HepG2 (cell line): ENCODE results near the gene PRSS53. TPM values are rescaled to one million over a fixed set of nuclear protein-coding genes. Genes with fewer than 3 reads are reported as not detected.

Experiments
- ATAC-seq: fragments of 200-7000 bp; cut with Tn5 transposase; 3 replicates; pipeline ENCODE4 v1.9.1; 2020; ENCODE audit warnings: mild to moderate bottlenecking, moderate library complexity
- BruUV-seq: library from RNA; stranded (reverse); fragments of 400-500 nt; replicated peaks from 2 replicates; lab custom pipeline; 2021; lab: Mats Ljungman, UMichigan
- CTCF ChIA-PET: fragments of 300-600 bp; formaldehyde crosslinking; extraction: SDS; loops from one replicate; lab custom pipeline; 2021; ENCODE audit warnings: low total read pairs, inconsistent platforms, low intra/inter-chr PET ratio; lab: Yijun Ruan, JAX
- POLR2A ChIA-PET: fragments of 350-600 bp; sonication (Branson Sonifier 250); formaldehyde crosslinking; loops from one replicate; lab custom pipeline; 2020; ENCODE audit warnings: antibody characterized with exemption, inconsistent platforms; lab: Yijun Ruan, JAX
- DNase-seq: peaks from one replicate; pipeline ENCODE4 v3.0.0-alpha.2; 2015; ENCODE audit warnings: low spot score
- FAIRE-seq: peaks from 3 replicates; lab custom pipeline; 2011; peaks lifted over from hg19 to GRCh38; lab: Jason Lieb, UNC
- H2AFZ ChIP-seq: one replicate; pipeline ENCODE4 v1.6.1; 2011; ENCODE audit warnings: low read length, inconsistent platforms
- H3K27ac ChIP-seq: fragments of 300-600 bp; 3 replicates; pipeline ENCODE4 v1.8.0; 2011; ENCODE audit warnings: mixed run types, mild to moderate bottlenecking, mixed read lengths, low read length, inconsistent platforms; ENCODE audit not compliant: insufficient read depth; ENCODE audit errors: extremely low read length
- H3K27me3 ChIP-seq, 2 experiments: fragments of 200-600 bp in 1 of 2; 2 replicates in 1 of 2; 3 replicates in 1 of 2; pipeline versions ENCODE4 v1.6.0 to v1.8.0; 2011; ENCODE audit warnings: low read length in 2 of 2, mild to moderate bottlenecking in 2 of 2, moderate library complexity in 2 of 2, inconsistent platforms in 1 of 2; ENCODE audit not compliant: insufficient read depth in 2 of 2, control insufficient read depth in 1 of 2
- H3K36me3 ChIP-seq, 2 experiments: fragments of 200-600 bp in 1 of 2; replicated peaks in 1 of 2; 2 replicates in 1 of 2; 3 replicates in 1 of 2; pipeline versions ENCODE4 v1.5.1 to v1.8.0; 2011; ENCODE audit warnings: low read length in 2 of 2, inconsistent platforms in 1 of 2; ENCODE audit not compliant: insufficient read depth in 2 of 2, control insufficient read depth in 1 of 2
- H3K4me1 ChIP-seq: 2 replicates; pipeline ENCODE4 v1.5.1; 2012; ENCODE audit warnings: low read length, inconsistent platforms; ENCODE audit not compliant: insufficient read depth
- H3K4me2 ChIP-seq: 2 replicates; pipeline ENCODE4 v1.6.0; 2011; ENCODE audit warnings: low read depth, low read length, inconsistent platforms
- H3K4me3 ChIP-seq, 3 experiments: fragments of 200-600 bp in 1 of 3; sonication (generic), shearing (Covaris generic) in 1 of 3; replicated peaks in 1 of 3; 2 replicates each; pipeline ENCODE4 v1.5.1; 2011 to 2016; ENCODE audit warnings: low read length in 3 of 3, inconsistent platforms in 2 of 3, low read depth in 2 of 3, mild to moderate bottlenecking in 2 of 3, control low read depth in 1 of 3, mixed read lengths in 1 of 3; ENCODE audit not compliant: insufficient read depth in 1 of 3
- H3K79me2 ChIP-seq: one replicate; pipeline ENCODE4 v1.6.1; 2011; ENCODE audit warnings: low read length, inconsistent platforms; ENCODE audit not compliant: insufficient read depth
- H3K9ac ChIP-seq: 2 replicates; pipeline ENCODE4 v1.6.0; 2011; ENCODE audit warnings: mild to moderate bottlenecking, low read depth, low read length, inconsistent platforms; ENCODE audit not compliant: insufficient read depth
- H3K9me3 ChIP-seq: 2 replicates; pipeline ENCODE4 v1.5.1; 2012; ENCODE audit warnings: mild to moderate bottlenecking, low read length
- H4K20me1 ChIP-seq: 2 replicates; pipeline ENCODE4 v1.6.0; 2011; ENCODE audit warnings: inconsistent platforms, mild to moderate bottlenecking, low read length, moderate library complexity; ENCODE audit not compliant: insufficient read depth
- EED ChIP-seq: sonication (generic); formaldehyde crosslinking; IDR thresholded peaks from 2 replicates; pipeline ENCODE4 v1.5.0; 2020; ENCODE audit warnings: mild to moderate bottlenecking, missing genetic modification reagents
- ESRRA ChIP-seq: sonication (generic); formaldehyde crosslinking; IDR thresholded peaks from 2 replicates; pipeline ENCODE4 v1.5.1; 2020; ENCODE audit warnings: mild to moderate bottlenecking, low read depth, missing genetic modification reagents
- GZF1 ChIP-seq: sonication (generic); formaldehyde crosslinking; IDR thresholded peaks from 2 replicates; pipeline ENCODE4 v1.5.1; 2020; ENCODE audit warnings: mild to moderate bottlenecking, missing genetic modification reagents
- KDM5A ChIP-seq: fragments of 200-600 bp; sonication (generic); IDR thresholded peaks from 2 replicates; pipeline ENCODE4 v1.7.0; 2018; ENCODE audit warnings: antibody characterized with exemption, mild to moderate bottlenecking, low read length, borderline replicate concordance
- NCOA1 ChIP-seq: sonication (generic); formaldehyde crosslinking; IDR thresholded peaks from 2 replicates; pipeline ENCODE4 v1.9.0; 2021; ENCODE audit warnings: missing genetic modification reagents
- POGZ ChIP-seq: sonication (generic); formaldehyde crosslinking; IDR thresholded peaks from 2 replicates; pipeline ENCODE4 v1.4.0; 2020; ENCODE audit warnings: mild to moderate bottlenecking, missing genetic modification reagents
- POLR2AphosphoS5 ChIP-seq: IDR thresholded peaks from 2 replicates; pipeline ENCODE4 v1.6.1; 2012; ENCODE audit warnings: low read depth, low read length
- RELA ChIP-seq: sonication (generic); formaldehyde crosslinking; IDR thresholded peaks from 2 replicates; pipeline ENCODE4 v1.4.0; 2020; ENCODE audit warnings: missing genetic modification reagents
- RNF2 ChIP-seq: fragments of 450-650 bp; conservative IDR thresholded peaks from 2 replicates; pipeline ENCODE4 v1.6.1; 2016; ENCODE audit warnings: low read depth
- SRSF4 ChIP-seq: fragments of 200-400 bp; formaldehyde crosslinking; IDR thresholded peaks from one replicate; pipeline ENCODE4 v1.6.1; 2018; ENCODE audit warnings: mild to moderate bottlenecking, low read depth, low read length, moderate library complexity; ENCODE audit not compliant: poor library complexity, severe bottlenecking
- TAF1 ChIP-seq: sonication (generic); formaldehyde crosslinking; IDR thresholded peaks from 2 replicates; pipeline ENCODE4 v1.4.0; 2020; ENCODE audit warnings: missing genetic modification reagents
- ZC3H13 ChIP-seq: sonication (generic); formaldehyde crosslinking; IDR thresholded peaks from 2 replicates; pipeline ENCODE4 v1.8.1; 2023; ENCODE audit warnings: mild to moderate bottlenecking, missing genetic modification reagents, moderate library complexity
- ZKSCAN8 ChIP-seq: IDR thresholded peaks from 2 replicates; pipeline ENCODE4 v1.6.1; 2016; ENCODE audit warnings: borderline replicate concordance, missing genetic modification reagents, missing compliant biosample characterization
- ZNF33A ChIP-seq: sonication (generic); formaldehyde crosslinking; IDR thresholded peaks from 2 replicates; pipeline ENCODE4 v1.5.1; 2020; ENCODE audit warnings: missing genetic modification reagents, mild to moderate bottlenecking, moderate library complexity, borderline replicate concordance
- ZNF350 ChIP-seq: sonication (generic); formaldehyde crosslinking; IDR thresholded peaks from 2 replicates; pipeline ENCODE4 v1.4.0; 2020; ENCODE audit warnings: mild to moderate bottlenecking, low read depth, missing genetic modification reagents, borderline replicate concordance
- ZNF703 ChIP-seq: sonication (generic); formaldehyde crosslinking; IDR thresholded peaks from 2 replicates; pipeline ENCODE4 v1.5.1; 2020; ENCODE audit warnings: missing genetic modification reagents, mild to moderate bottlenecking, moderate library complexity, borderline replicate concordance
- ZNF883 ChIP-seq: sonication (generic); formaldehyde crosslinking; IDR thresholded peaks from 2 replicates; pipeline ENCODE4 v1.5.1; 2020; ENCODE audit warnings: mild to moderate bottlenecking, missing genetic modification reagents; ENCODE audit errors: not compliant biosample characterization
- WGBS: methylation state at CpG from one replicate; pipeline ENCODE4 v1.1.6; 2017; ENCODE audit warnings: low lambda C conversion rate; 5-methylcytosine and 5-hydroxymethylcytosine counted together
- in situ Hi-C: cut with HindIII; loops from 2 replicates; pipeline ENCODE4 v1.10.0; 2017; ENCODE audit warnings: low pct_unique_long_range_greater_than_20kb; ENCODE audit not compliant: extremely low pct_ligation_motif_present
- intact Hi-C: fragments of 100-400 bp; cut with micrococcal nuclease; formaldehyde crosslinking; loops from one replicate; pipeline ENCODE4 v1.10.0; 2022; ENCODE audit not compliant: unreplicated experiment
- polyA plus RNA-seq, 8 experiments: library from polyadenylated mRNA; depleted of rRNA in 3 of 8; stranded (reverse) in 7 of 8; unstranded in 1 of 8; fragments of >200 nt; fragmentation: Illumina TruSeq in 4 of 8; extraction: Trizol in 4 of 8; gene quantifications; 2 replicates each; pipeline versions ENCODE4 v1.2.1 to v1.2.3, GENCODE V29; 2011 to 2016; ENCODE audit warnings: low read depth in 4 of 8, missing spikeins in 1 of 8, mixed read lengths in 1 of 8; ENCODE audit not compliant: insufficient read depth in 1 of 8
- total RNA-seq, 5 experiments: library from RNA; depleted of rRNA; stranded (reverse); fragments of >200 nt; fragmentation: Illumina TruSeq; extraction: Trizol; gene quantifications; 2 replicates each; pipeline ENCODE4 v1.2.3, GENCODE V29; 2016; ENCODE audit warnings: low read depth in 1 of 5
- TF ChIP-seq, protein P1 (sequence below): sonication (generic); formaldehyde crosslinking; IDR thresholded peaks from 2 replicates; pipeline ENCODE4 v1.9.0; 2021; ENCODE audit warnings: missing genetic modification reagents, mild to moderate bottlenecking, borderline replicate concordance
- TF ChIP-seq, protein P2 (sequence below): sonication (generic); formaldehyde crosslinking; IDR thresholded peaks from 2 replicates; pipeline ENCODE4 v1.8.0; 2022; ENCODE audit warnings: mild to moderate bottlenecking, missing genetic modification reagents, borderline replicate concordance
- TF ChIP-seq, protein P3 (sequence below): sonication (generic); formaldehyde crosslinking; IDR thresholded peaks from 2 replicates; pipeline ENCODE4 v1.4.0; 2020; ENCODE audit warnings: missing genetic modification reagents

The PRSS53 gene
- total and polyA plus RNA-seq, 2 of the 13 experiments (the other 11 are each of a cell fraction or from before 2014, with no cell fraction given): 2.2 to 7.4 TPM

DNA sequence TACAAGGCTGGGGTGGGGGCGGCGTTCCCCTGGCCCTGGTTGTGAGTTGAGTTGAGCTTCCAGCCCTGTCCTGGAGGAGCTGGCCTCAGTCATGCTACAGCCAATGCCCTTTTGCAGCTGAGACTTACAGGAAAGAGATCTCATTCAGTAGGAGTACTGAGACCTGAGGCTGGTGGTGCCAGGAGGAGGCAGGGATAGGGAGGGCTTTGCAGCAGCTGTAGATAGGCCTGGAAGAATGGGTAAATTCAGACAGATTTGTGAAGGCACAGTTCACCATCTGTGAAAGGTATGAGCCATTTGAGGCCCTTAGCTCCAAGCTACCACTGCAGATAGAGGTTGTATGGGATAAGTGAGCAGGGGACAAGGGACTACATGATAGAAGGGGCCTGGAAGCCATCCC lies 49.8 kb downstream of the PRSS53 start:
- Histone ChIP-seq H4K20me1 (peaks cover 4% of the 10 kb centered on the region; the same call in 1 of the 2 replicates), H3K27ac (no peak overlapping the region), H3K4me2 (no peak overlapping the region), H3K4me1 (peaks cover 19% of the 10 kb centered on the region)
- no peak for FAIRE-seq
- 100% methylated on average over 2 of the region's 2 CpGs for WGBS
- TF ChIP-seq KDM5A (no peak), TAF1 (CRISPR knock-in tag) (no peak), EED (CRISPR knock-in tag) (no peak), ZNF703 (CRISPR knock-in tag) (no peak), POGZ (CRISPR knock-in tag) (no peak), ESRRA (CRISPR knock-in tag) (no peak), ZNF883 (CRISPR knock-in tag) (no peak), ZKSCAN8 (no peak), SRSF4 (no peak), RNF2 (no peak), ZNF350 (no peak), POLR2AphosphoS5 (no peak), RELA (CRISPR knock-in tag) (no peak), ZC3H13 (CRISPR knock-in tag) (no peak), ZNF33A (CRISPR knock-in tag) (no peak), NCOA1 (CRISPR knock-in tag) (no peak), GZF1 (CRISPR knock-in tag) (no peak)
- TF ChIP-seq, protein P1, sequence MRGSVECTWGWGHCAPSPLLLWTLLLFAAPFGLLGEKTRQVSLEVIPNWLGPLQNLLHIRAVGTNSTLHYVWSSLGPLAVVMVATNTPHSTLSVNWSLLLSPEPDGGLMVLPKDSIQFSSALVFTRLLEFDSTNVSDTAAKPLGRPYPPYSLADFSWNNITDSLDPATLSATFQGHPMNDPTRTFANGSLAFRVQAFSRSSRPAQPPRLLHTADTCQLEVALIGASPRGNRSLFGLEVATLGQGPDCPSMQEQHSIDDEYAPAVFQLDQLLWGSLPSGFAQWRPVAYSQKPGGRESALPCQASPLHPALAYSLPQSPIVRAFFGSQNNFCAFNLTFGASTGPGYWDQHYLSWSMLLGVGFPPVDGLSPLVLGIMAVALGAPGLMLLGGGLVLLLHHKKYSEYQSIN (CRISPR knock-in tag): no peak
- TF ChIP-seq, protein P2, sequence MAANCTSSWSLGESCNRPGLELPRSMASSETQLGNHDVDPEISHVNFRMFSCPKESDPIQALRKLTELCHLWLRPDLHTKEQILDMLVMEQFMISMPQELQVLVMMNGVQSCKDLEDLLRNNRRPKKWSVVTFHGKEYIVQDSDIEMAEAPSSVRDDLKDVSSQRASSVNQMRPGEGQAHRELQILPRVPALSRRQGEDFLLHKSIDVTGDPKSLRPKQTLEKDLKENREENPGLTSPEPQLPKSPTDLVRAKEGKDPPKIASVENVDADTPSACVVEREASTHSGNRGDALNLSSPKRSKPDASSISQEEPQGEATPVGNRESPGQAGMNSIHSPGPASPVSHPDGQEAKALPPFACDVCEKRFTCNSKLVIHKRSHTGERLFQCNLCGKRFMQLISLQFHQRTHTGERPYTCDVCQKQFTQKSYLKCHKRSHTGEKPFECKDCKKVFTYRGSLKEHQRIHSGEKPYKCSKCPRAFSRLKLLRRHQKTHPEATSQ (CRISPR knock-in tag): no peak
- TF ChIP-seq, protein P3, sequence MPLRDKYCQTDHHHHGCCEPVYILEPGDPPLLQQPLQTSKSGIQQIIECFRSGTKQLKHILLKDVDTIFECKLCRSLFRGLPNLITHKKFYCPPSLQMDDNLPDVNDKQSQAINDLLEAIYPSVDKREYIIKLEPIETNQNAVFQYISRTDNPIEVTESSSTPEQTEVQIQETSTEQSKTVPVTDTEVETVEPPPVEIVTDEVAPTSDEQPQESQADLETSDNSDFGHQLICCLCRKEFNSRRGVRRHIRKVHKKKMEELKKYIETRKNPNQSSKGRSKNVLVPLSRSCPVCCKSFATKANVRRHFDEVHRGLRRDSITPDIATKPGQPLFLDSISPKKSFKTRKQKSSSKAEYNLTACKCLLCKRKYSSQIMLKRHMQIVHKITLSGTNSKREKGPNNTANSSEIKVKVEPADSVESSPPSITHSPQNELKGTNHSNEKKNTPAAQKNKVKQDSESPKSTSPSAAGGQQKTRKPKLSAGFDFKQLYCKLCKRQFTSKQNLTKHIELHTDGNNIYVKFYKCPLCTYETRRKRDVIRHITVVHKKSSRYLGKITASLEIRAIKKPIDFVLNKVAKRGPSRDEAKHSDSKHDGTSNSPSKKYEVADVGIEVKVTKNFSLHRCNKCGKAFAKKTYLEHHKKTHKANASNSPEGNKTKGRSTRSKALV (CRISPR knock-in tag): no peak
- TF ChIP-seq, all 625 proteins: peak for 0
- intact Hi-C loops (no loop called here), in situ Hi-C loops (no loop called here)
- Histone ChIP-seq H3K9me3 (no peaks in the 10 kb centered on the region), H3K79me2 (peaks cover 3% of the 10 kb centered on the region), H3K27me3 (no peaks in the 10 kb centered on the region; a peak in 1 of 5 replicates), H3K36me3 (peaks cover 0 to 20% of the 10 kb centered on the region in 2 experiments; a peak in 4 of 5 replicates), H3K4me3 (no peak overlapping the region), H3K9ac (no peak overlapping the region), H2AFZ (no peak overlapping the region)
- DNase-seq (no peak), ATAC-seq (no peak)
- ChIA-PET CTCF (no interaction called here), POLR2A (no interaction called here)
- BruUV-seq: no TSS peak
